H1 (cell line): Measurements from ENCODE around the gene FIP1L1. TPM values are rescaled to one million over a fixed set of nuclear protein-coding genes. Genes with fewer than 3 reads are reported as not detected.

ENCODE experiments used
- KDM4A ChIP-seq: IDR thresholded peaks from one replicate; pipeline ENCODE4 v1.7.1; 2012; ENCODE audit warnings: low read depth, mild to moderate bottlenecking, moderate library complexity, low read length, inconsistent platforms; ENCODE audit not compliant: severe bottlenecking
- PHF8 ChIP-seq: fragments of 200-600 bp; sonication (generic); conservative IDR thresholded peaks from 2 replicates; pipeline ENCODE4 v1.7.1; 2012; ENCODE audit warnings: low read depth, mild to moderate bottlenecking, inconsistent platforms, low read length, moderate library complexity
- TAF7 ChIP-seq: optimal IDR thresholded peaks from 2 replicates; pipeline ENCODE3; 2011; ENCODE audit warnings: low read depth, mild to moderate bottlenecking, inconsistent platforms, low read length, moderate library complexity, borderline replicate concordance
- polyA plus RNA-seq, 7 experiments: library from polyadenylated mRNA; depleted of rRNA in 3 of 7; stranded (reverse) in 5 of 7; unstranded in 2 of 7; fragments of >200 nt in 5 of 7; fragments of 200-250 nt in 2 of 7; gene quantifications; 1 replicate in 5 of 7; 2 replicates in 1 of 7; 4 replicates in 1 of 7; pipeline versions ENCODE4 v1.2.1 to v1.2.3, GENCODE V29; 2011 to 2013; ENCODE audit warnings: missing spikeins in 2 of 7, mixed read lengths in 2 of 7
- total RNA-seq: library from RNA; stranded (reverse); fragmentation: NEBNext Ultra II Directional; extraction: Animal tissue kit (Norgen Biotek cat#: 25700); gene quantifications from 2 replicates; pipeline ENCODE4 v1.2.1, GENCODE V29; 2021

FIP1L1 gene
- total and polyA plus RNA-seq, 2 of the 8 experiments (the other 6 are each of a cell fraction or from before 2014, with no cell fraction given), result 19.5 to 53.7 TPM

DNA sequence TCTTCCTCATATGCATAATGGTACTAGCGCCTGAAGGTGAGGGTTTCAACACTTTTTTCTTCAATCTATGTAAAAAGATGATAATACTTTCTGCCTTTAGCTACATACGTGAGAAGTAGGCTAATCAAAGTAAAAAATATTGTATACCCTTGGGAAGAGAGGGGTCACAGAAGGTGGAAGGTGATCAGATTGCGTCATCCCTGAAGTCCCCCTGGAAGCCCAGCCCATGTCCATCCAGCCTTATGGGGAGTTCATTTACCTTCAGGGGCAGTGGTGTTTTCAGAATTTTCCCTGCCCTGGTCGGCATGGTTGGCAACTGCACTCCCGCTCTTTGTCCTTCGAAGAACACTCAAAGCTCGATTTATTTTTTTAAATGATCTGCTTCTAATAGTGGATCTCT is 129.6 kb downstream of the FIP1L1 start (continued):
- no peak for TF ChIP-seq PHF8
- TF ChIP-seq KDM4A, result no peak
- no peak for TF ChIP-seq TAF7
